Measurements from ENCODE around the gene KSR1.
"Not testable (repeated sequence)": the region's sequence is repeated elsewhere in the genome, so short reads cannot be mapped to it uniquely, and the experiment has no call there.

The KSR1 gene

GRCh38 chr17:27460196-27460725 is 4.0 kb downstream of the KSR1 start:
- TF ChIP-seq CTCF (conservative IDR thresholded peaks at IDR 0.05; ENCODE audit: low read depth, low read length): no peak
- H3K4me3 ChIP-seq (ENCODE audit: low read depth, low read length): no peak overlapping the region
- no peak for DNase-seq (ENCODE audit: low read depth)

GRCh38 chr17:27461192-27461859 is 5.1 kb downstream of the KSR1 start:
- no peak overlapping the region for H3K4me3 ChIP-seq (ENCODE audit: low read depth, low read length)
- no peak for DNase-seq (ENCODE audit: low read depth)
- TF ChIP-seq CTCF (conservative IDR thresholded peaks at IDR 0.05; ENCODE audit: low read depth, low read length): no peak

GRCh38 chr17:27462149-27462548 is 5.9 kb downstream of the KSR1 start:
- no peak for TF ChIP-seq CTCF (conservative IDR thresholded peaks at IDR 0.05; ENCODE audit: low read depth, low read length)
- H3K4me3 ChIP-seq (ENCODE audit: low read depth, low read length): no peak overlapping the region
- no peak for DNase-seq (ENCODE audit: low read depth)

GRCh38 chr17:27462714-27463113 is 6.5 kb downstream of the KSR1 start:
- no peak for TF ChIP-seq CTCF (conservative IDR thresholded peaks at IDR 0.05; ENCODE audit: low read depth, low read length)
- no peak for DNase-seq (ENCODE audit: low read depth)
- H3K4me3 ChIP-seq (ENCODE audit: low read depth, low read length): no peak overlapping the region

DNA sequence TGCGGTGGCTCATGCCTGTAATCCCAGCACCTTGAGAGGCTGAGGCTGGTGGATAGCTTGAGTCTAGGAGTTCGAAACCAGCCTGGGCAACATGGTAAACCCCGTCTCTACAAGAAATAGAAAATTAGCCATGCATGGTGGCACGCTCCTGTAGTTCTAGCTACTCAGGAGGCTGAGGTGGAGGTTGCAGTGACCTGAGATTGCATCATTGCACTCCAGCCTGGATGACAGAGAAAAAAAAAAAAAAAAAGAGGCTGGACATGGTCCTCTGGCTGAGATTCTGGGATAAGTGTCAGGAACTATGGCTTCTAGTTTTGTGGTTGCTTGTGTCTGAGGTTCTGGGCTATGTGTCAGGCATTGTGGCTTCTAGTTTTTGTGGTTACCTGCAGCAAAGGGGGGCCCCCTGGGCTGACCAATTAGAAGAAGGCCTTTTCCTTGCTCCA is 7.0 kb downstream of the KSR1 start:
- no peak overlapping the region for H3K4me3 ChIP-seq (ENCODE audit: low read depth, low read length)
- no peak for DNase-seq (ENCODE audit: low read depth)
- TF ChIP-seq CTCF (conservative IDR thresholded peaks at IDR 0.05; ENCODE audit: low read depth, low read length): no peak

DNA sequence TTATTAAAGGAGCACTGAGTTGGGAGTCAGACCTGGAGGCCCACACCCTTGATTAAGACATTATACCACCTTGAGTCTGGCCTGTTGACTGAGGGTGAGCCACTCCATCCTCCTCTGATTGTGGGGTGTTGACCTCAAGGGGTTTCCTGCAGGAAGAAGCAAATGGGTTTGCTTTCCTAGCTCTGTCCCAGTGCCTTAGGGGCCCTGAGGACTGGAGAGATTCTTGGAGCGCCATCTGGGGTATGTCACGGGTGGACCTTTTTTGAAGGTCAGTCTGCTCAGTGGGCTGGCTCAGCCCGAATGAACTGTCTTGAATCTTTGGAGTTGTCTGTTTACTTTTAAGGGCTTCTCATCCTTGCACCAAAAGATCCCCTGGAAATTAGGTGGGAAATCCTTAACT is 7.8 kb downstream of the KSR1 start:
- DNase-seq (ENCODE audit: low read depth); H3K4me3 ChIP-seq (ENCODE audit: low read depth, low read length): not testable (repeated sequence)

DNA sequence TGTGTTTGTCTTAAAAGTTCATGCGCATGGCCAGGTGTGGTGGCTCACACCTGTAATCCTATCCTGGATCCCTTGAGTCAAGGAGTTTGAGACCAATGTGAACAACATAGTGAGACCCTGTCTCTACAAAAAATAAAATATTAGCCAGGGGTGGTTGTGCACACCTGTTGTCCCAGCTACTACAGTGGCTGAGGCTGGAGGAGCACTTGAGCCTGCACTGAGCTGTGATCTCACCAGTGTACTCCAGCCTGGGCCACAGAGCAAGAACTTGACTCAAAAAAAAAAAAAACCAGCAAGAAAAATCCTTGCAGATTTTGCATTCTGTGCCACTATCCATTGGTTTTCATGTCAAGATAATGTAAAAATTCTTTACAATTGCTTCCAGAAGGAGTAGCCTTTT is 8.2 kb downstream of the KSR1 start:
- DNase-seq (ENCODE audit: low read depth): no peak
- no peak overlapping the region for H3K4me3 ChIP-seq (ENCODE audit: low read depth, low read length)
- no peak for TF ChIP-seq CTCF (conservative IDR thresholded peaks at IDR 0.05; ENCODE audit: low read depth, low read length)

DNA sequence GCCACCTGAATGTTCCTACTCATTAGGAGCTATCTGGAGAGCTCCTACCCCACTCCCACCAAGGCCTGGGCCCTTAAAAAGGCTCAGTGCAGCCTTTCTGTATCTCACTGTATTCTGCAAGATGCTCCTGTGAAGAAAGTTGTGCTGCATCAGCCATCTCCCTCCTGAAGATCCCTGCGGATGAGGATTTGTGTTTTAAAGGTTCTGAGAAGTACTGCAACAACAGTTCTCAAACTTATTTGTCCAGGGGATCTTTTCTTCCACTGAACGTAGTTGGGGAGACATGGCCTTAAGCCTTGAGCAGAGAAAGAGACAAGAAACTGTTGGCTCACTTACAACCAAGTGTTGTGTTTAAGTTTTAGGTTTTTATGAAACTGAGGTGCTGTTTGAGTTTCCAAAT is 9.6 kb downstream of the KSR1 start:
- not testable (repeated sequence) for H3K4me3 ChIP-seq (ENCODE audit: low read depth, low read length); DNase-seq (ENCODE audit: low read depth)
